GM19468 (cell line): ENCODE measurements around the gene MKRN2.

Experiments
- ATAC-seq: cut with Tn5 transposase; IDR thresholded peaks from one replicate; pipeline ENCODE4 v1.9.1; 2021; ENCODE audit warnings: mild to moderate bottlenecking, moderate library complexity, moderate number of reproducible peaks; ENCODE audit not compliant: unreplicated experiment; ENCODE audit errors: extremely low read depth

The MKRN2 gene

DNA sequence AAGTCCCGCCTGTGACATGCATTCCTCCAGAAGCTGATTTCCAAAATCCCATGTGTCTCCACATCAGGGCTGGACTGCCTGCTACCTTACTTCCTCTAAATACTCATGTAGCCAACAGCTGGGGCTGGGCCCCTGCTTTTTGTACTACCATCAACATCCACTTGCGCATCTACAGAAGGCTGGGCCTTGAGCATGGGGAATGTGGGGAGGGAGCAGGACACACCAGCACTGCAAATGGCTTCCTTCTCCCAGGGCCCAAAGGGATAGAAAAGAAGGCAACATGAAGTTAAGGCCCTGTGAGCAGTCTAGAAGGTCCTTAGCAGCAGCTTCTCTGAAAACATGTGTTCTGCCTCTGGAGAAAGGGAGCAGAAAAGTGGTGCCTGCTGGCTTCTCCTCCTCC is 27.2 kb downstream of the MKRN2 start:
- ATAC-seq, result no peak

- ATAC-seq, result no peak
Measured at GRCh38 chr3:12585181-12585580, 28.3 kb downstream of the MKRN2 start.

DNA sequence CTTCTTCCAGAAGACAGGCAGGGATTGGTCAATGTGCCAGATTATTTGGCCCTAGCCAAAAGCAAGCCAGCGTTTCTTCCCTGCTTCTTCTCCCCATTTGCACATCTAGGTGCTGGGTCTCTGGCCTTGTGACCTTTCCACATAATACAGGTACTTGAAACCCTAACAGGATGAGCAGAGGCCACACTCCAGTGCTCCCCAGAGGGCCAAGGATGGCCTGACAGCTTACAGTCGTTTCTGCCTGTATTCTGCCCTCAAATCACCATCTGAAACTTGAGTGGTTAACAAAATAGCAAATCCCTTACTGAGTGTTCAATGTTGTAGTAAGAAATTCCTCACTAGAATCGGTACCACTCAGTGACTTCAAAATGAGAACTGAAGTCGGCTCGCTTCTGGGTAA is 29.1 kb downstream of the MKRN2 start:
- ATAC-seq, result no peak

DNA sequence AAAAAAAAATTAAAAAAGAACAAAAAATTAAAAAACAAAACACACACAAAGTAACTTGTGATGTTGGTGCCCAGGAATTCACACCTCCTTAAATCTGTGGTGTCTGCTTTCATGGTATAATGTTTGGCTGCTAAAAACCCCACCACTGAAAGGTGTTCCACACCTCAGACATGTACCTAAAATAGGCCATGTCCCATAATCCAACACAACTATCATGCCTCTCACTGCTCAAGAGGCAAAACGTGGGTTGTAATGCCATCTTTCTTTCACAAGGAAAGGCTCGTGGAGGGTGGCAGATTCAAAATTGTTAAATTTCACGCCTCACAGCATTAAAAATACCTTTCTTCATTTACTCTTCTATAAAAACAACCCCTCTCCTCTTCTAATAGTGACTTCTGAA is 29.5 kb downstream of the MKRN2 start:
- ATAC-seq, result no peak

DNA sequence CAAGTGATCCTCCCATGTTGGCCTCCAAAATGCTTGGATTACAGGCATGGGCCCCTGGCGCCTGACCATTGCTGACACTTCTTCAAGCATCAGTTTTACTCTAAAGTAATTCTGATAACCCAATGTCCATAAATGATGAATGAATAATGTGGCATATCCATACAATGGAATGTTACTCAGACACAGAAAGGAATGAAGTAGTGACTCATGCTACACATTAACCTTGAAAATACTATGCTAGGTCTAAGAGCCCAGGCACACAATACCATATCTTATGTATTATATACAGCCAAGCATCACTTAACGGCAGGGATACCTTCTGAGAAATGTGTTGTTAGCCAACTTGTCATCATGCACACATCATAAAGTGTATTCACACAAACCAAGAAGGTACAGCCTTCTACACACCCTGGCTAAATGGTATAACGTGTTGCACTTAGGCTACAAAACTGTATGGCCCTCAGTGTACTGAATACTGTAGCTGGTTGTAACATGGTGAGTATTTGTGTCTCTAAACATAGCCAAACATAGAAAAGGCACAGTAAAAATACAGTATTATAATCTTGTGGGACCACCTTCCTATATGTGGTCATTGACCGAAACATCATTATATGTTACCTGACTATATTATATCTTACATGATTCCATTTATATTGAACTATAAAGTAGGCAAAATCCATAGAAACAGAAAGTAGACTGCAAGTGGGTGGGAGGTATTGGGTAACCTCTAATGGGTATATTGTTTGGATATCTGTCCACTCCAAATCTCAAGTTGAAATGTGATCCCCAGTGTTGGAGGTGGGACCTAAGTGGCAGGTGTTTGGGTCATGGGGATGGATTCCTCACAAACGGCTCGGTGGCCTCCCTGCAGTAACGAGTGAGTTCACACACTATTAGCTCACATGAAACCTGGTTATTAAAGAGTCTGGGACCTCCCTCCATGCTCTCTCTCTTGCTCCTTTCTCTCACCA is 31.4 kb downstream of the MKRN2 start:
- ATAC-seq, result no peak

GRCh38 chr3:12590096-12590495 is 33.2 kb downstream of the MKRN2 start:
- no peak for ATAC-seq

GRCh38 chr3:12591456-12591855 is 34.6 kb downstream of the MKRN2 start:
- ATAC-seq, result no peak

- ATAC-seq, result no peak
Measured at GRCh38 chr3:12591997-12592715, 35.3 kb downstream of the MKRN2 start.

DNA sequence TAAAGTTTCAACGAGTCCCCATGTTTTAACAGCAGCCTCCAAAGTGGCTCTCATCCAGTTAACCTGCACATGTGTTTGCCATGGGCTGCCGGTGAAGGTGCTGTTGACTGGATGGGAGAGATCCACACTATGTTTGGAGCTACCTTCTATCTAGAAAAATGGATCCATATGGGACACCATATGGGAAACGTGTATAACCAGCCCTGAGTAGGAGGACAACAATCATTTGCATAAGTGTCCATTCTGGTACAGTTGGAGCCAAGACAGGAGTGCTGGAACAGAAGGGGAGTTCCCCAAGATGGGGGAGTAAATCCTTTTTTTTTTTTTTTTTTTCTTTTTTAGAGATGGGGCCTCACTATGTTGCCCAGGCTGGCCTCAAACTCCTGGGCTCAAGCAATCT is 36.6 kb downstream of the MKRN2 start:
- ATAC-seq, result no peak

GRCh38 chr3:12598890-12599289 is 42.0 kb downstream of the MKRN2 start:
- ATAC-seq, result no peak

GRCh38 chr3:12601072-12601471 is 44.2 kb downstream of the MKRN2 start:
- ATAC-seq, result no peak

GRCh38 chr3:12603969-12604368 is 47.1 kb downstream of the MKRN2 start:
- ATAC-seq, result no peak

- no peak for ATAC-seq
Measured at GRCh38 chr3:12608376-12608775, 51.5 kb downstream of the MKRN2 start.

- no peak for ATAC-seq
Measured at GRCh38 chr3:12611117-12611516, 54.2 kb downstream of the MKRN2 start.

DNA sequence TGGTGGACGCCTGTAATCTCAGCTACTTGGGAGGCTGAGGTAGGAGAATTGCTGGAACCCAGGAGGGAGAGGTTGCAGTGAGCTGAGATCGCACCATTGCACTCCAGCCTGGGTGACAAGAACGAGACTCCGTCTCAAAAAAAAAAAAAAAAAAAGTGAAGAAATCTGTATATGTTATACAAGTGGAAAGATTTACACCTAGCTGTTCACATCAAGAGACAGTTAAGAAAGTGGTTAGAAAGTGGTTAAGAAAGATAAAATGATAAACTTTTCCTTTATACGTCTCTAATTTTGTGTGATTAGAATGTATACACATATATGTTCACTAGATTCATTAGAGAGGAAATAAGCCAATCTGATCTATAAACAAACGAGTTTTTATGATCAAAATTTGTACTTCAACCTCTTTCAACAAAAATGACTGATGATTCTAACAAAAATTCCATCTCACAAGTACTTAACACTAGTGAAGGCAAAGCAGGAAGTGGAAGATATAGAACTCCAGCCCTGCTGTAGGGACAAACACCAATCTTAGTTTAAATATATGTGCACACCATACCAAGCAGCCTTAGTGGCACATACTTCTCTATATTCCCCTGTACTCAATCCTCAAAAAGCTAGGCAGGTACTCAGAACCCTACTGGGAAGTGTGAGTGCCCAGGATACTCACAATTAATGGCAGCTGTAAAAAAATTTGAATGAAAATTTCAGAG is 55.8 kb downstream of the MKRN2 start:
- ATAC-seq, result no peak

GRCh38 chr3:12613250-12613649 is 56.4 kb downstream of the MKRN2 start:
- ATAC-seq, result no peak

- no peak for ATAC-seq
Measured at GRCh38 chr3:12615266-12615665, 58.4 kb downstream of the MKRN2 start.

DNA sequence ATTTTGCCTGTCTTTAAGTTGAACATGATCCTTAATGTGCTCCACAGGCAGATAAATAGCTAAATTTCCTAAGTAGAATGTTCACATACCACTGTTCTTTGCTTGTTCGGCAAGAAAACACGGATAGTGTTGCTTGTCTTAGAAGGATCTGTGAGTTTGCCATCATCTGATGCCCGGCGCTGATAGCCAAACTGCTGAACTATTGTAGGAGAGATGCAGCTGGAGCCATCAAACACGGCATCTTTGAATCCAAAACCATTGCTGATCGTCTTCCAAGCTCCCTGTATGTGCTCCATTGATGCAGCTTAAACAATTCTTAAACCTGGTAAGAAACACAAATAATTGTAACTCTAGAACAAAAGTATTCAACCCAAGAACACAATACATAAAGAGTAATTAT is 61.5 kb downstream of the MKRN2 start:
- ATAC-seq, result no peak

DNA sequence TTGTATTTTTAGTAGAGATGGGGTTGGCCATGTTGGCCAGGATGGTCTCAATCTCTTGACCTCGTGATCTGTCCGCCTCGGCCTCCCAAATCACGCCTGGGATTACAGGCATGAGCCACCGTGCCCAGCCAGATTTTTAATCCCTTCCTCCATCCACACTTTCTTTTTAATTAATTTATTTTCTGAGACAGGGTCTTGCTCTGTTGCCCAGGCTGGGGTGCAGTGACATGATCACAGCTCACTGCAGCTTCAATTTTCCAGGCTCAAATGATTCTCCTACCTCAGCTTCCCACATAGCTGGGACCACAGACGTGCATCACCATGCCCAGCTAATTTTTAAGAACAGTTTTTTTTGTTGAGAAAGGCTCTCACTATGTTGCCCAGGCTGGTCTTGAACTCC is 63.4 kb downstream of the MKRN2 start:
- ATAC-seq, result no peak

GRCh38 chr3:12620729-12621128 is 63.8 kb downstream of the MKRN2 start:
- no peak for ATAC-seq

GRCh38 chr3:12622335-12622734 is 65.4 kb downstream of the MKRN2 start:
- no peak for ATAC-seq
